WTC11 (cell line): ENCODE data around the gene SLC9A9. TPM values are rescaled to one million over a fixed set of nuclear protein-coding genes. Genes with fewer than 3 reads are reported as not detected.

Experiments used
- ATAC-seq: fragments of 200-7000 bp; cut with Tn5 transposase; 2 replicates; pipeline ENCODE4 v1.10.0; 2021; ENCODE audit warnings: mild to moderate bottlenecking, moderate library complexity
- CTCF ChIA-PET: fragments of 300-600 bp; sonication (Branson Sonifier 250); formaldehyde crosslinking; loops from one replicate; lab custom pipeline; 2021; ENCODE audit warnings: antibody characterized with exemption; lab: Charles Lee
- POLR2A ChIA-PET: fragments of 350-600 bp; sonication (Branson Sonifier 250); formaldehyde crosslinking; loops from one replicate; lab custom pipeline; 2021; ENCODE audit warnings: antibody characterized with exemption; lab: Charles Lee
- DNase-seq: peaks from one replicate; pipeline ENCODE4 v3.0.0; 2021; ENCODE audit warnings: low spot score
- H3K27ac Mint-ChIP-seq: 2 replicates; pipeline ENCODE4 v1.8.0; 2021; ENCODE audit warnings: mixed read lengths
- H3K27me3 Mint-ChIP-seq: 2 replicates; pipeline ENCODE4 v1.8.0; 2021; ENCODE audit warnings: low read depth, mild to moderate bottlenecking, moderate library complexity, mixed read lengths
- H3K36me3 Mint-ChIP-seq: 2 replicates; pipeline ENCODE4 v1.8.0; 2021; ENCODE audit warnings: mixed read lengths
- H3K4me1 Mint-ChIP-seq: 2 replicates; pipeline ENCODE4 v1.8.0; 2022; ENCODE audit warnings: mixed read lengths
- H3K4me3 Mint-ChIP-seq: 2 replicates; pipeline ENCODE4 v1.8.0; 2021; ENCODE audit warnings: mild to moderate bottlenecking, moderate library complexity, mixed read lengths
- H3K9me3 Mint-ChIP-seq: 2 replicates; pipeline ENCODE4 v1.8.0; 2021; ENCODE audit warnings: mixed read lengths
- CREB1 ChIP-seq: sonication (generic); formaldehyde crosslinking; IDR thresholded peaks from 2 replicates; pipeline ENCODE4 v1.8.0; 2023; ENCODE audit warnings: mild to moderate bottlenecking, missing genetic modification reagents
- CREM ChIP-seq: sonication (generic); formaldehyde crosslinking; IDR thresholded peaks from 2 replicates; pipeline ENCODE4 v1.8.1; 2022; ENCODE audit warnings: mild to moderate bottlenecking, missing genetic modification reagents, moderate library complexity
- ELF4 ChIP-seq: sonication (generic); formaldehyde crosslinking; IDR thresholded peaks from 2 replicates; pipeline ENCODE4 v1.8.1; 2022; ENCODE audit warnings: low read depth, mild to moderate bottlenecking, moderate library complexity, missing genetic modification reagents
- GABPB1 ChIP-seq: sonication (generic); formaldehyde crosslinking; IDR thresholded peaks from 2 replicates; pipeline ENCODE4 v1.8.1; 2023; ENCODE audit warnings: mild to moderate bottlenecking, missing genetic modification reagents
- GTF2I ChIP-seq: fragments of 250-450 bp; sonication (Bioruptor Pico); conservative IDR thresholded peaks from 2 replicates; pipeline ENCODE4 v1.4.0; 2021; ENCODE audit warnings: mild to moderate bottlenecking
- JUN ChIP-seq: sonication (generic); formaldehyde crosslinking; IDR thresholded peaks from 2 replicates; pipeline ENCODE4 v1.8.0; 2023; ENCODE audit warnings: mild to moderate bottlenecking, missing genetic modification reagents
- MYBL2 ChIP-seq: sonication (generic); formaldehyde crosslinking; IDR thresholded peaks from 2 replicates; pipeline ENCODE4 v1.8.1; 2023; ENCODE audit warnings: mild to moderate bottlenecking, moderate library complexity, missing genetic modification reagents
- NFE2L1 ChIP-seq: sonication (generic); formaldehyde crosslinking; IDR thresholded peaks from 2 replicates; pipeline ENCODE4 v1.8.1; 2023; ENCODE audit warnings: missing genetic modification reagents
- NR3C1 ChIP-seq: sonication (generic); formaldehyde crosslinking; conservative IDR thresholded peaks from 2 replicates; pipeline ENCODE4 v1.8.1; 2023; ENCODE audit warnings: low read depth, mild to moderate bottlenecking, missing genetic modification reagents
- OVOL2 ChIP-seq: fragments of 250-450 bp; sonication (Bioruptor Pico); IDR thresholded peaks from 2 replicates; pipeline ENCODE4 v1.9.0; 2021; ENCODE audit warnings: mild to moderate bottlenecking, borderline replicate concordance
- RORB ChIP-seq: fragments of 250-450 bp; sonication (Bioruptor Pico); IDR thresholded peaks from 2 replicates; pipeline ENCODE4 v1.9.0; 2021; ENCODE audit warnings: mild to moderate bottlenecking
- SMAD4 ChIP-seq: sonication (generic); formaldehyde crosslinking; IDR thresholded peaks from 2 replicates; pipeline ENCODE4 v1.8.0; 2022; ENCODE audit warnings: mild to moderate bottlenecking, missing genetic modification reagents
- SOX15 ChIP-seq: fragments of 250-450 bp; sonication (Bioruptor Pico); IDR thresholded peaks from 2 replicates; pipeline ENCODE4 v1.9.0; 2021; ENCODE audit warnings: mild to moderate bottlenecking
- ZBTB21 ChIP-seq: sonication (generic); formaldehyde crosslinking; IDR thresholded peaks from 2 replicates; pipeline ENCODE4 v1.8.1; 2023; ENCODE audit warnings: mild to moderate bottlenecking, missing genetic modification reagents, borderline replicate concordance
- ZNF232 ChIP-seq: sonication (generic); formaldehyde crosslinking; IDR thresholded peaks from 2 replicates; pipeline ENCODE4 v1.8.0; 2022; ENCODE audit warnings: mild to moderate bottlenecking, missing genetic modification reagents
- ZNF263 ChIP-seq: sonication (generic); formaldehyde crosslinking; IDR thresholded peaks from 2 replicates; pipeline ENCODE4 v1.8.1; 2022; ENCODE audit warnings: low read depth, mild to moderate bottlenecking, moderate library complexity, missing genetic modification reagents
- ZNF317 ChIP-seq: sonication (generic); formaldehyde crosslinking; IDR thresholded peaks from 2 replicates; pipeline ENCODE4 v1.8.1; 2023; ENCODE audit warnings: low read depth, mild to moderate bottlenecking, moderate library complexity, missing genetic modification reagents, borderline replicate concordance
- ZNF396 ChIP-seq: fragments of 250-450 bp; sonication (Bioruptor Pico); IDR thresholded peaks from 2 replicates; pipeline ENCODE4 v1.8.0; 2021; ENCODE audit warnings: mild to moderate bottlenecking, moderate library complexity, borderline replicate concordance
- ZNF423 ChIP-seq: fragments of 250-450 bp; sonication (Bioruptor Pico); IDR thresholded peaks from 2 replicates; pipeline ENCODE4 v2.1.2; 2022; ENCODE audit warnings: mild to moderate bottlenecking, moderate library complexity
- total RNA-seq: library from RNA; stranded (reverse); gene quantifications from 3 replicates; pipeline ENCODE4 v1.2.3, GENCODE V29; 2021
- TF ChIP-seq, protein P1 (sequence below): sonication (generic); formaldehyde crosslinking; IDR thresholded peaks from 2 replicates; pipeline ENCODE4 v1.8.1; 2023; ENCODE audit warnings: mild to moderate bottlenecking, missing genetic modification reagents
- TF ChIP-seq, protein P2 (sequence below): sonication (generic); formaldehyde crosslinking; IDR thresholded peaks from 2 replicates; pipeline ENCODE4 v1.8.1; 2022; ENCODE audit warnings: mild to moderate bottlenecking, moderate library complexity, missing genetic modification reagents
- TF ChIP-seq, protein P3 (sequence below): sonication (generic); formaldehyde crosslinking; IDR thresholded peaks from 2 replicates; pipeline ENCODE4 v1.8.0; 2022; ENCODE audit warnings: missing genetic modification reagents
- TF ChIP-seq, protein P4 (sequence below): sonication (generic); formaldehyde crosslinking; conservative IDR thresholded peaks from 2 replicates; pipeline ENCODE4 v1.8.1; 2022; ENCODE audit warnings: mild to moderate bottlenecking, missing genetic modification reagents
- TF ChIP-seq, protein P5 (sequence below): sonication (generic); formaldehyde crosslinking; IDR thresholded peaks from 2 replicates; pipeline ENCODE4 v1.8.1; 2023; ENCODE audit warnings: mild to moderate bottlenecking, missing genetic modification reagents
- TF ChIP-seq, protein P6 (sequence below): sonication (generic); formaldehyde crosslinking; IDR thresholded peaks from 2 replicates; pipeline ENCODE4 v1.8.0; 2023; ENCODE audit warnings: mild to moderate bottlenecking, missing genetic modification reagents

The SLC9A9 gene
- total RNA-seq, 1 experiment from 2014 or later: 1.2 TPM

DNA sequence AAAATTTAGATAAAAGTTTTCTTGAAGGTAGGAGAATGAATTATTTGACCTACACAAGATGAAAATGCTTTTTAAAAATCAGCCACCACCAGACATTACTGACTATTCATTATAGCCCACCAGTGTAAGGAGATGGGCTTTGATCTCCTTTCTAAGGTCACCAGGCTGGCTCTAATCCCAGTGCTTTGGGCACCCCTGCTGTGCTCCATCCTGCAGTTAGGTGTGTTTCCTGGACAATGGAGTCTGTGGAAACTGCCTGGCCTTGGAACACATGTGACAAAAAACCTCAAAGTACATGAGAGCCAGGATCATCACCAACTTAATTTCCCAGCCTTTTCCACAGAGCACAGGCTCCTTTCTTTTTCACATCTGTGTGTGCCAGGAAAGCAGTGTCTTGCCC, 467.8 kb downstream of the SLC9A9 start:
- ChIA-PET POLR2A (no interaction called here), CTCF (no interaction called here)
- TF ChIP-seq ZNF232 (CRISPR knock-in tag) (no peak), MYBL2 (CRISPR knock-in tag) (no peak), ZNF396 (CRISPR knock-in tag) (no peak), CREM (CRISPR knock-in tag) (no peak), GTF2I (CRISPR knock-in tag) (no peak), ZBTB21 (no peak), NFE2L1 (CRISPR knock-in tag) (no peak), RORB (no peak), ZNF263 (CRISPR knock-in tag) (no peak), JUN (no peak), GABPB1 (CRISPR knock-in tag) (no peak)
- TF ChIP-seq, protein P1, sequence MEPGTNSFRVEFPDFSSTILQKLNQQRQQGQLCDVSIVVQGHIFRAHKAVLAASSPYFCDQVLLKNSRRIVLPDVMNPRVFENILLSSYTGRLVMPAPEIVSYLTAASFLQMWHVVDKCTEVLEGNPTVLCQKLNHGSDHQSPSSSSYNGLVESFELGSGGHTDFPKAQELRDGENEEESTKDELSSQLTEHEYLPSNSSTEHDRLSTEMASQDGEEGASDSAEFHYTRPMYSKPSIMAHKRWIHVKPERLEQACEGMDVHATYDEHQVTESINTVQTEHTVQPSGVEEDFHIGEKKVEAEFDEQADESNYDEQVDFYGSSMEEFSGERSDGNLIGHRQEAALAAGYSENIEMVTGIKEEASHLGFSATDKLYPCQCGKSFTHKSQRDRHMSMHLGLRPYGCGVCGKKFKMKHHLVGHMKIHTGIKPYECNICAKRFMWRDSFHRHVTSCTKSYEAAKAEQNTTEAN (CRISPR knock-in tag): no peak
- TF ChIP-seq, protein P2, sequence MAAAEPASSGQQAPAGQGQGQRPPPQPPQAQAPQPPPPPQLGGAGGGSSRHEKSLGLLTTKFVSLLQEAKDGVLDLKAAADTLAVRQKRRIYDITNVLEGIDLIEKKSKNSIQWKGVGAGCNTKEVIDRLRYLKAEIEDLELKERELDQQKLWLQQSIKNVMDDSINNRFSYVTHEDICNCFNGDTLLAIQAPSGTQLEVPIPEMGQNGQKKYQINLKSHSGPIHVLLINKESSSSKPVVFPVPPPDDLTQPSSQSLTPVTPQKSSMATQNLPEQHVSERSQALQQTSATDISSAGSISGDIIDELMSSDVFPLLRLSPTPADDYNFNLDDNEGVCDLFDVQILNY (CRISPR knock-in tag): no peak
- TF ChIP-seq, protein P3, sequence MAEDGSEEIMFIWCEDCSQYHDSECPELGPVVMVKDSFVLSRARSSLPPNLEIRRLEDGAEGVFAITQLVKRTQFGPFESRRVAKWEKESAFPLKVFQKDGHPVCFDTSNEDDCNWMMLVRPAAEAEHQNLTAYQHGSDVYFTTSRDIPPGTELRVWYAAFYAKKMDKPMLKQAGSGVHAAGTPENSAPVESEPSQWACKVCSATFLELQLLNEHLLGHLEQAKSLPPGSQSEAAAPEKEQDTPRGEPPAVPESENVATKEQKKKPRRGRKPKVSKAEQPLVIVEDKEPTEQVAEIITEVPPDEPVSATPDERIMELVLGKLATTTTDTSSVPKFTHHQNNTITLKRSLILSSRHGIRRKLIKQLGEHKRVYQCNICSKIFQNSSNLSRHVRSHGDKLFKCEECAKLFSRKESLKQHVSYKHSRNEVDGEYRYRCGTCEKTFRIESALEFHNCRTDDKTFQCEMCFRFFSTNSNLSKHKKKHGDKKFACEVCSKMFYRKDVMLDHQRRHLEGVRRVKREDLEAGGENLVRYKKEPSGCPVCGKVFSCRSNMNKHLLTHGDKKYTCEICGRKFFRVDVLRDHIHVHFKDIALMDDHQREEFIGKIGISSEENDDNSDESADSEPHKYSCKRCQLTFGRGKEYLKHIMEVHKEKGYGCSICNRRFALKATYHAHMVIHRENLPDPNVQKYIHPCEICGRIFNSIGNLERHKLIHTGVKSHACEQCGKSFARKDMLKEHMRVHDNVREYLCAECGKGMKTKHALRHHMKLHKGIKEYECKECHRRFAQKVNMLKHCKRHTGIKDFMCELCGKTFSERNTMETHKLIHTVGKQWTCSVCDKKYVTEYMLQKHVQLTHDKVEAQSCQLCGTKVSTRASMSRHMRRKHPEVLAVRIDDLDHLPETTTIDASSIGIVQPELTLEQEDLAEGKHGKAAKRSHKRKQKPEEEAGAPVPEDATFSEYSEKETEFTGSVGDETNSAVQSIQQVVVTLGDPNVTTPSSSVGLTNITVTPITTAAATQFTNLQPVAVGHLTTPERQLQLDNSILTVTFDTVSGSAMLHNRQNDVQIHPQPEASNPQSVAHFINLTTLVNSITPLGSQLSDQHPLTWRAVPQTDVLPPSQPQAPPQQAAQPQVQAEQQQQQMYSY (CRISPR knock-in tag): no peak
- TF ChIP-seq, protein P4, sequence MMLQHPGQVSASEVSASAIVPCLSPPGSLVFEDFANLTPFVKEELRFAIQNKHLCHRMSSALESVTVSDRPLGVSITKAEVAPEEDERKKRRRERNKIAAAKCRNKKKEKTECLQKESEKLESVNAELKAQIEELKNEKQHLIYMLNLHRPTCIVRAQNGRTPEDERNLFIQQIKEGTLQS (CRISPR knock-in tag): no peak
- TF ChIP-seq, protein P5, sequence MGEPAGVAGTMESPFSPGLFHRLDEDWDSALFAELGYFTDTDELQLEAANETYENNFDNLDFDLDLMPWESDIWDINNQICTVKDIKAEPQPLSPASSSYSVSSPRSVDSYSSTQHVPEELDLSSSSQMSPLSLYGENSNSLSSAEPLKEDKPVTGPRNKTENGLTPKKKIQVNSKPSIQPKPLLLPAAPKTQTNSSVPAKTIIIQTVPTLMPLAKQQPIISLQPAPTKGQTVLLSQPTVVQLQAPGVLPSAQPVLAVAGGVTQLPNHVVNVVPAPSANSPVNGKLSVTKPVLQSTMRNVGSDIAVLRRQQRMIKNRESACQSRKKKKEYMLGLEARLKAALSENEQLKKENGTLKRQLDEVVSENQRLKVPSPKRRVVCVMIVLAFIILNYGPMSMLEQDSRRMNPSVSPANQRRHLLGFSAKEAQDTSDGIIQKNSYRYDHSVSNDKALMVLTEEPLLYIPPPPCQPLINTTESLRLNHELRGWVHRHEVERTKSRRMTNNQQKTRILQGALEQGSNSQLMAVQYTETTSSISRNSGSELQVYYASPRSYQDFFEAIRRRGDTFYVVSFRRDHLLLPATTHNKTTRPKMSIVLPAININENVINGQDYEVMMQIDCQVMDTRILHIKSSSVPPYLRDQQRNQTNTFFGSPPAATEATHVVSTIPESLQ (CRISPR knock-in tag): no peak
- Mint-ChIP-seq H3K27me3 (no peaks in the 10 kb centered on the region; the same call in 1 of the 2 replicates), H3K4me3 (no peak overlapping the region), H3K4me1 (peaks cover 29% of the 10 kb centered on the region), H3K36me3 (peaks cover 7% of the 10 kb centered on the region), H3K27ac (no peak overlapping the region), H3K9me3 (peaks cover 12% of the 10 kb centered on the region)
- ATAC-seq (no peak), DNase-seq (no peak)

DNA sequence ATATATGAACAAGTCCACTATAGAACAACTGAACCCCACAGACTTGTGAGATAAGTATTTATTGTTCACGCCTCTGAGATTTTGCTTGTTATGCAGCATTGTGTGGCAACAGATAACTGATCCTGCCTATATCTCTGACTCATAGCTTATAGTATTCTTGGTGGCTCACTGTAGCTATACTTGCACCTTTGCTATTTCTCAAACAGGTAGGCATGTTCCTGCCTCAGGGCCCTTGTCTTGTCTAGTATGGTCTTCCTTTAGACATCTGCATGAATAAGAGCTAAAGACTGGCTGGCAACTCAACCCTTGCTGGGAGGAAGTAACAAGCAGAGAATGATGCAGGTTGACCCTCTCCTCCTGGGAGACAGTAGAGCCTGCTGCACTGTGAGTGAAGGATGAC, 472.6 kb downstream of the SLC9A9 start:
- no peaks in the 10 kb centered on the region; the same call in 1 of the 2 replicates for H3K36me3 Mint-ChIP-seq
- DNase-seq (no peak), ATAC-seq (no peak)
- peaks cover 25% of the 10 kb centered on the region for H3K4me1 Mint-ChIP-seq
- POLR2A ChIA-PET: no interaction called here
- no peak overlapping the region for H3K4me3 Mint-ChIP-seq
- no peak overlapping the region for H3K27ac Mint-ChIP-seq
- H3K27me3 Mint-ChIP-seq: no peaks in the 10 kb centered on the region
- H3K9me3 Mint-ChIP-seq: peaks cover 6% of the 10 kb centered on the region
- CTCF ChIA-PET: interaction anchor here (0.6 kb wide), 1 partner anchor 9 kb away, joined by 3 read pairs; no protein-coding TSS in a partner anchor
- TF ChIP-seq, protein P6, sequence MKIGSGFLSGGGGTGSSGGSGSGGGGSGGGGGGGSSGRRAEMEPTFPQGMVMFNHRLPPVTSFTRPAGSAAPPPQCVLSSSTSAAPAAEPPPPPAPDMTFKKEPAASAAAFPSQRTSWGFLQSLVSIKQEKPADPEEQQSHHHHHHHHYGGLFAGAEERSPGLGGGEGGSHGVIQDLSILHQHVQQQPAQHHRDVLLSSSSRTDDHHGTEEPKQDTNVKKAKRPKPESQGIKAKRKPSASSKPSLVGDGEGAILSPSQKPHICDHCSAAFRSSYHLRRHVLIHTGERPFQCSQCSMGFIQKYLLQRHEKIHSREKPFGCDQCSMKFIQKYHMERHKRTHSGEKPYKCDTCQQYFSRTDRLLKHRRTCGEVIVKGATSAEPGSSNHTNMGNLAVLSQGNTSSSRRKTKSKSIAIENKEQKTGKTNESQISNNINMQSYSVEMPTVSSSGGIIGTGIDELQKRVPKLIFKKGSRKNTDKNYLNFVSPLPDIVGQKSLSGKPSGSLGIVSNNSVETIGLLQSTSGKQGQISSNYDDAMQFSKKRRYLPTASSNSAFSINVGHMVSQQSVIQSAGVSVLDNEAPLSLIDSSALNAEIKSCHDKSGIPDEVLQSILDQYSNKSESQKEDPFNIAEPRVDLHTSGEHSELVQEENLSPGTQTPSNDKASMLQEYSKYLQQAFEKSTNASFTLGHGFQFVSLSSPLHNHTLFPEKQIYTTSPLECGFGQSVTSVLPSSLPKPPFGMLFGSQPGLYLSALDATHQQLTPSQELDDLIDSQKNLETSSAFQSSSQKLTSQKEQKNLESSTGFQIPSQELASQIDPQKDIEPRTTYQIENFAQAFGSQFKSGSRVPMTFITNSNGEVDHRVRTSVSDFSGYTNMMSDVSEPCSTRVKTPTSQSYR: no peak
- TF ChIP-seq SOX15 (CRISPR knock-in tag): no peak
- no peak for TF ChIP-seq OVOL2
- TF ChIP-seq ZNF423 (CRISPR knock-in tag): no peak
- TF ChIP-seq CREB1: no peak
- TF ChIP-seq ZBTB21: no peak
- TF ChIP-seq ZNF317 (CRISPR knock-in tag): no peak
- no peak for TF ChIP-seq NR3C1 (CRISPR knock-in tag)
- TF ChIP-seq SMAD4: no peak
- TF ChIP-seq GTF2I (CRISPR knock-in tag): no peak
- no peak for TF ChIP-seq MYBL2 (CRISPR knock-in tag)
- no peak for TF ChIP-seq NFE2L1 (CRISPR knock-in tag)
- no peak for TF ChIP-seq ZNF232 (CRISPR knock-in tag)
- TF ChIP-seq, protein P2 (CRISPR knock-in tag): no peak
- TF ChIP-seq ELF4 (CRISPR knock-in tag): no peak
